ENCODE data around the gene IGF2. TPM values are rescaled to one million over a fixed set of nuclear protein-coding genes. Genes with fewer than 3 reads are reported as not detected.

The IGF2 gene
- total RNA-seq, 1 experiment from 2014 or later: 14.5 TPM

GRCh38 chr11:2099516-2100349 lies 39.5 kb downstream of the IGF2 start:
- H3K27ac ChIP-seq (ENCODE audit: low read length): no peak overlapping the region
- ChIA-PET CTCF (interaction anchor here (0.6 to 0.7 kb wide), 3 partner anchors 54 to 447 kb away, joined by 3 to 6 read pairs (median 5); no protein-coding TSS in a partner anchor), POLR2A (interaction anchor here (1.0 kb wide), 1 partner anchor 8 kb away, joined by 9 read pairs; no protein-coding TSS in a partner anchor)
- no peaks in the 10 kb centered on the region for H3K9me3 ChIP-seq (ENCODE audit: control insufficient read depth, insufficient read depth, low read depth, low read length)
- intact Hi-C loops (cut with micrococcal nuclease; ENCODE audit: unreplicated experiment) (no loop called here), in situ Hi-C loops (cut with HindIII; ENCODE audit: low pct_unique_long_range_greater_than_20kb, low sequenced_read_pairs) (loop anchor here (10.0 kb wide), 1 partner anchor 45 kb away; no protein-coding TSS in a partner anchor)
- no peak for DNase-seq (ENCODE audit: low read depth, low spot score)
- H3K4me3 ChIP-seq (ENCODE audit: low read depth in 2 of 2, low read length in 2 of 2): no peak overlapping the region
- peaks cover 8% of the 10 kb centered on the region for H3K4me1 ChIP-seq (ENCODE audit: control insufficient read depth, insufficient read depth, low read length)
- no peak for TF ChIP-seq POLR2AphosphoS5 (IDR thresholded peaks at IDR 0.05; ENCODE audit: low read depth, low read length)
- no peak for TF ChIP-seq CTCF (IDR thresholded peaks at IDR 0.05)
- no peak for TF ChIP-seq SIN3A (IDR thresholded peaks at IDR 0.05; ENCODE audit: borderline replicate concordance, insufficient read depth, low read depth, low read length)
- no peak for TF ChIP-seq TCF7L2 (IDR thresholded peaks at IDR 0.05; ENCODE audit: low read depth, low read length)
- TF ChIP-seq, protein P1, sequence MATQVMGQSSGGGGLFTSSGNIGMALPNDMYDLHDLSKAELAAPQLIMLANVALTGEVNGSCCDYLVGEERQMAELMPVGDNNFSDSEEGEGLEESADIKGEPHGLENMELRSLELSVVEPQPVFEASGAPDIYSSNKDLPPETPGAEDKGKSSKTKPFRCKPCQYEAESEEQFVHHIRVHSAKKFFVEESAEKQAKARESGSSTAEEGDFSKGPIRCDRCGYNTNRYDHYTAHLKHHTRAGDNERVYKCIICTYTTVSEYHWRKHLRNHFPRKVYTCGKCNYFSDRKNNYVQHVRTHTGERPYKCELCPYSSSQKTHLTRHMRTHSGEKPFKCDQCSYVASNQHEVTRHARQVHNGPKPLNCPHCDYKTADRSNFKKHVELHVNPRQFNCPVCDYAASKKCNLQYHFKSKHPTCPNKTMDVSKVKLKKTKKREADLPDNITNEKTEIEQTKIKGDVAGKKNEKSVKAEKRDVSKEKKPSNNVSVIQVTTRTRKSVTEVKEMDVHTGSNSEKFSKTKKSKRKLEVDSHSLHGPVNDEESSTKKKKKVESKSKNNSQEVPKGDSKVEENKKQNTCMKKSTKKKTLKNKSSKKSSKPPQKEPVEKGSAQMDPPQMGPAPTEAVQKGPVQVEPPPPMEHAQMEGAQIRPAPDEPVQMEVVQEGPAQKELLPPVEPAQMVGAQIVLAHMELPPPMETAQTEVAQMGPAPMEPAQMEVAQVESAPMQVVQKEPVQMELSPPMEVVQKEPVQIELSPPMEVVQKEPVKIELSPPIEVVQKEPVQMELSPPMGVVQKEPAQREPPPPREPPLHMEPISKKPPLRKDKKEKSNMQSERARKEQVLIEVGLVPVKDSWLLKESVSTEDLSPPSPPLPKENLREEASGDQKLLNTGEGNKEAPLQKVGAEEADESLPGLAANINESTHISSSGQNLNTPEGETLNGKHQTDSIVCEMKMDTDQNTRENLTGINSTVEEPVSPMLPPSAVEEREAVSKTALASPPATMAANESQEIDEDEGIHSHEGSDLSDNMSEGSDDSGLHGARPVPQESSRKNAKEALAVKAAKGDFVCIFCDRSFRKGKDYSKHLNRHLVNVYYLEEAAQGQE (IDR thresholded peaks at IDR 0.05; ENCODE audit: insufficient read depth in 1 of 2, low read depth in 2 of 2, low read length in 1 of 2): no peak
- no peaks in the 10 kb centered on the region for H3K27me3 ChIP-seq (ENCODE audit: control insufficient read depth, insufficient read depth, low read length)
- 0 out of 2 replicates have a peak, but pooled peaks have one; percentile 14 for ATAC-seq
- no TSS peak for BruUV-seq (replicated peaks)
- no peaks in the 10 kb centered on the region for H3K36me3 ChIP-seq (ENCODE audit: control insufficient read depth, insufficient read depth, low read length)

DNA sequence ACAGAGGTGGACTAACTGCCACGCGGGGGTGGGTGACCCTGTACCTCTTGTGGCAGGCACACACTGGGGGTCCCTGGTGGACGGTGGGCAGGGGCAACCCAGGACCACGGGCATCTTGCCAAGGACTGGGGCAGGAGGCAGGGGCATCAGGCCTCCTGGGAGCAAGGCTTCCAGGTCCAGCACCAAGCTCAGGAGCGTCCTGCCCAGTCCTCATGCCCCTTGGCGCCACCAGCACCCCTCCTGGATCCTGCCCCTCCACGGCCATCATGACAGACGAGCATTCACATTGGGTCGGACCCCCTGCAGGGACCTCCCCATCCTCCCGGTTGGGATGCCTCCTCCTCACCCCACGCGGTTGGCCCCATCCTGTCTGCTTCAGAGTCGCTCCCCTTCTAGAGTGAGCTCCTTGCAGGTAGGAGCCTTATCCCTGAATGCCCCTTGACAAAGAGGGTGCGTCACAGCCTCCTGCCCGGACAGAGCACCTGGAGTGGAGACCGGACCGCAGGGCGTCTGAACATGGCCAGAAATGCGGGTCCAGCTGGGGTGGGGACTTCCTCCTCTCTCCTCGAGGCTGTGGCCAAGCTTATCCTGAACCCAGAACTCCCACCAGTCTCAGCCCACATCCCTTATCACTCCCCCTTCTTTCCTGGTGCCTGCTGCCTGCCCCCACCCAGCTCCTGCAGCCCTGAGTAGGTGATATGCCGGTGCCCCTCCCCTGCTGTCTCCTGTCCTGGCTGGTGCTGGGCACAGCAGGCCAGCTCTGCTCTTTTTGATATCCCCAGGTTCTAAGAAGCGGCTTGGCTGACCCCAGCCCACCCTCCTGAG lies 40.3 kb downstream of the IGF2 start:
- no peaks in the 10 kb centered on the region for H3K36me3 ChIP-seq (ENCODE audit: control insufficient read depth, insufficient read depth, low read length)
- TF ChIP-seq, protein P1 (IDR thresholded peaks at IDR 0.05; ENCODE audit: insufficient read depth in 1 of 2, low read depth in 2 of 2, low read length in 1 of 2): no peak
- no peak for TF ChIP-seq TCF7L2 (IDR thresholded peaks at IDR 0.05; ENCODE audit: low read depth, low read length)
- no peak for TF ChIP-seq SIN3A (IDR thresholded peaks at IDR 0.05; ENCODE audit: borderline replicate concordance, insufficient read depth, low read depth, low read length)
- TF ChIP-seq CTCF (IDR thresholded peaks at IDR 0.05): no peak
- no peak for TF ChIP-seq POLR2AphosphoS5 (IDR thresholded peaks at IDR 0.05; ENCODE audit: low read depth, low read length)
- DNase-seq (ENCODE audit: low read depth, low spot score): no peak
- no peak overlapping the region for H3K4me3 ChIP-seq (ENCODE audit: low read depth in 2 of 2, low read length in 2 of 2)
- H3K27me3 ChIP-seq (ENCODE audit: control insufficient read depth, insufficient read depth, low read length): no peaks in the 10 kb centered on the region
- H3K4me1 ChIP-seq (ENCODE audit: control insufficient read depth, insufficient read depth, low read length): peaks cover 8% of the 10 kb centered on the region
- H3K27ac ChIP-seq (ENCODE audit: low read length): no peak overlapping the region
- intact Hi-C loops (cut with micrococcal nuclease; ENCODE audit: unreplicated experiment) (no loop called here), in situ Hi-C loops (cut with HindIII; ENCODE audit: low pct_unique_long_range_greater_than_20kb, low sequenced_read_pairs) (loop anchor here (10.0 kb wide), 1 partner anchor 46 kb away; no protein-coding TSS in a partner anchor)
- no peaks in the 10 kb centered on the region for H3K9me3 ChIP-seq (ENCODE audit: control insufficient read depth, insufficient read depth, low read depth, low read length)
- no TSS peak for BruUV-seq (replicated peaks)
- ChIA-PET POLR2A (interaction anchor here (0.9 to 1.0 kb wide), 2 partner anchors 9 to 57 kb away, joined by 5 to 9 read pairs; no protein-coding TSS in a partner anchor), CTCF (interaction anchor here (0.6 to 0.7 kb wide), 3 partner anchors 55 to 446 kb away, joined by 3 to 6 read pairs (median 5); no protein-coding TSS in a partner anchor)
- ATAC-seq: no peak

Data from Panc1 (cell line).